Renal cortical epithelial cell (primary cell): Measurements from ENCODE around the gene PCBP3. TPM values are rescaled to one million over a fixed set of nuclear protein-coding genes. Genes with fewer than 3 reads are reported as not detected.
"Not testable (repeated sequence)": the region's sequence is repeated elsewhere in the genome, so short reads cannot be mapped to it uniquely, and the experiment has no call there.

Source experiments
- DNase-seq: peaks from one replicate; pipeline ENCODE4 v3.0.0-alpha.2; 2011; ENCODE audit warnings: low read depth
- total RNA-seq: library from RNA; depleted of rRNA; stranded (reverse); fragments of >200 nt; gene quantifications from 2 replicates; pipeline ENCODE4 v1.2.3, GENCODE V29; 2014

PCBP3 gene
- total RNA-seq, 1 donor from 2014 or later: 0.15 TPM

DNA sequence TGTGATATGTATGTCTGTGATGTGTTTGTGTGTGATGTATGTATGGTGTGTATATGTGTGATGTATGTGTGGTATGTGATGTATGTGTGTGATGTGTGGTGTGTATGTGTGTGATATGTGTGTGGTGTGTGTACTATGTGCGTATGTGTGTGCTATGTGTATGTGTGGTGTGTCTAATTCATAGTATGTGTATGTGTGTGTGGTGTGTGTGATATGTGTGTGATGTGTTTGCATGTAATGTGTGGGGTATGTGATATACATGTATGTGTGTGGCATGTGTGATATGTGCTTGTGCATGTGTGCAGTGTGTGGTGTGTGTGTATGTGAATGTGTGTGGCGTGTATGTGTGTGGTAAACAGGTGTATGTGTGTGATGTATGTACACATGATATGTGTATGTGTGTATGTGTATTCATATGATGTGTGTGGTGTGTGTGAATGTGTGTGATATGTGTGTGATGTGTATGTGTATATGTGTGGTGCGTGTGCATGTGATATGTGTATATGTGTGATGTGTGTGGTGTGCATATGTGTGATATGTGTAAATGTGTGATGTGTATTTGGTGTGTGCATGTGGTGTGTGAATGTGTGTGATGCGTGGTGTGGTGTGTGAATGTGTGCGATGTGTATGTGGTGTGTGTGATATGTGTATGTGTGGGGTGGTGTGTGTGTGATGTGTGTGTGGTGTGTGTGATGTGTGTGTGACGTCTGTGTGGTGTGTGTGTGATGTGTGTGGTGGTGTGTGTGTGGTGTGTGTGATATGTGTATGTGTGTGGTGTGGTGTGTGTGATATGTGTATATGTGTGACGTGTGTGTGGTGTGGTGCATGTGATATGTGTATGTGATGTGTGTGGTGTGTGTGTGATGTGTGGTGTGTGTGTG, 8.0 kb upstream of the PCBP3 start:
- no peak for DNase-seq

DNA sequence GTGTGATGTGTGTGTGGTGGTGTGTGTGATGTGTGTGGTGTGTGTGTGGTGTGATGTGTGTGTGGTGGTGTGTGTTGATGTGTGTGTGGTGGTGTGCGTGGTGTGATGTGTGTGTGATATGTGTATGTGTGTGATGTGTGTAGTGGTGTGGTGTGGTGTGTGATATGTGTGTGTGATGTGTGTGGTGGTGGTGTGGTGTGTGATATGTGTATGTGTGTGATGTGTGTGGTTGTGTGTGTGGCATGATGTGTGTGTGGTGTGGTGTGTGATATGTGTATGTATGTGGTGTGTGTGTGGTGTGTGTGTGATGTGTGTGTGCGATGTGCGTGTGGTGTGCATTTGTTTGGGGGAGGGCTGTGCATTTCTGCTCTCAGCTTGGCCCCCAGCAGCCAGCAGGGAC, 7.1 kb upstream of the PCBP3 start:
- DNase-seq: no peak

DNA sequence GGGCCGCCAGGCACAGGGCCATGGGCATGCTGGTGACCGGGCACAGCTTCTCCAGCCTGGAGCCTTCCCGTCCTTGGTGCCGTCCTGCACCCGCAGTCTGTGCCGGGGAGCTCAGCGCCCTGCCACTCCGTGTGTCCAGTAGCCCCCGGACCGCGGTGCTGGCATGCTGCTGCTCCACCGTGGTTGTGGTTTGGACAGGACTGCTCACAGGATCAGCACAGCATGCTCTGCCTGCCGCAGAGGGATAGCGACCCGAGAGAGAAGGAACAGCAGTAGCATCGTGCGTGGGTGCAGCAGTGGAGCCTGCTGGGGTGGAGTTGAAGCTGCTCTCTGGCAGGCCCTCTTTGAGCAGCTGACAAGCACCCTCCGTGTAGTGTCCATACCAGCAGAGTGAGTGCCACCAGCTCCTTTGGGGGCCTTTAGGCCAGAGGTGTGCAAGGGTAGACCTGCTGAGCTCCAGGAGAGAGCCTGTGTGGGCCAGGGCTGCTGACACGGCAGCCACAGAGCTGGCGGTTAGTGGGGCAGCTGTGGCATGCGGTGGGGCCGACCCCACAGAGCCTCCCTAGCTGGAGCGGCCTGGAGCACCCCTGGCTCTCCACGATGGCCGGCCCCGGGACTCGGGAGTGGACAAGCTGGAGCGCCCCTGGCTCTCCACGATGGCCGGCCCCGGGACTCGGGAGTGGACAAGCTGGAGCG, 6.4 kb upstream of the PCBP3 start:
- no peak for DNase-seq

DNA sequence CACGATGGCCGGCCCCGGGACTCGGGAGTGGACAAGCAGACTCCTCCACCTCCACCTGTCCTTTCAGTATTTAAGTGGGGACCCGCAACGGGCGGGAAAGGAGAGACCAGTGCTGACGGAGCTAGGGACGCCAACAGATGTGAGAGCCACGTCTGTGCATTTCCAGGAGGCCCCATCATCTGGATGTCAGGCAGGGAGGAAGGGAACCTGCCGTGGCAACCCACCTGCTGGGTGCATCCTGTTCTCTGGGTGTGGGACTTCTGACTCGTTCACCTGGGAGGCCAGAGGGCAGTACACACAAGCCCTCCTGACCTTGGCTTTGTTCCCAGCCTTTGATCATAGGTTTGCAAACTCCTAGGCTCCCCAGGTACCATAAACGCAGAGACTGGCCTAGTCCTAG, 5.6 kb upstream of the PCBP3 start:
- DNase-seq: no peak

DNA sequence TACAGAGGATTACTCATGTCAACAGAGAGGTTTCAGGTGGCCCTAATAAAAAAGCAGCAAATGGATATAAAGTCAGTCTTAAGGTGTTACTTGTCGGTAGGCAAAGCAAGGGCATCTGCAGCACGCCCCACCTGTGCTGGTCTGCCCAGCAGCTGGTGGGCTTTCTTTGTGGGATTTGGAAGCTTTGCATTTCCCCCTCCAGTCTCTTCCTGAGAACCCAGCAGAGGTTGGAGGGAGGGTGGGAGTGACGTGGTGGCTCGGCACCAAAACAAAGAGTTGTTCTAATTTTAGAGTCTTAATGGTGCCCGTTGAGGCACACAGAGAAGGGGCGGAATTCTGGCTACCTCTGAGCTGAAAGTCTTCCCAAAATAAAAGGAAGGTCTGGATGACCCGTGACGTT, 4.8 kb upstream of the PCBP3 start:
- no peak for DNase-seq

DNA sequence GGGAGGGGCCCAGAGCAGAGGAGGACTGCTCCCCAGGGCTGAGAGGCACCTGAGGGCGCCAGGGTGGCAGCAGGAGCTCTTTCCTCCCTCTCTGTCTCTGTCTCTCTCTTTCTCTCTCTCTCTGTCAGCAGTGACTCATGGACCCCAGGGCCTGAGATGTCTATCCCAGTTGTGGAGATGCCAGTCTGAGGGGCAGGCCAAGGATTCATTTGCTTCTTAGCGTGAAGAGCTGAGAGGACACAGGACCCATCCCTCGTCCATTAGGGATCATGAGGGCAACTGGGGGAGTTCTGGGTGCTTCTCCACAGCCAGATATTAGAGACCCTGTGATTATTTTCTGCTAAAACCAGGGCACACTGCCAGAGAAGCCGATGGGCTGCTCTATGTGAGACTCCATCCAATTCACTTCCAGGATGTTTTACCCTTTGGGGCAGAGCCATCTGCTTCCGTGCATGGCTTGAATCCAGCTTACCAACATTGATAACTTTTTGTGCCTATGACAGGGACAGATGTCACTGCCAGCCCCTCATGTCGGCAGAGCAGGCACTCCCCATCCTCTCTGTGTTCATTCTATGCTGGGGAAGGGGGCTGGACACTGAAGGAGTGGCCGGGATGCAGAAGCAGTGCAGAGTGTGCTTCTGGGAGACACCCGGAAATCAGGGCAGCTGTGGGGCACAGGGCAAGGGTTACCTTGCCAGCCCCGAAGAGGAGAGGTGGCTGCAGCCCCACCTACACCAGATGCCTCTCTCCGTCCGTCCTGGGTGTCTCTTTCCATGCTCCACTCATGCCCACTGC, 4.1 kb upstream of the PCBP3 start:
- no peak for DNase-seq

DNA sequence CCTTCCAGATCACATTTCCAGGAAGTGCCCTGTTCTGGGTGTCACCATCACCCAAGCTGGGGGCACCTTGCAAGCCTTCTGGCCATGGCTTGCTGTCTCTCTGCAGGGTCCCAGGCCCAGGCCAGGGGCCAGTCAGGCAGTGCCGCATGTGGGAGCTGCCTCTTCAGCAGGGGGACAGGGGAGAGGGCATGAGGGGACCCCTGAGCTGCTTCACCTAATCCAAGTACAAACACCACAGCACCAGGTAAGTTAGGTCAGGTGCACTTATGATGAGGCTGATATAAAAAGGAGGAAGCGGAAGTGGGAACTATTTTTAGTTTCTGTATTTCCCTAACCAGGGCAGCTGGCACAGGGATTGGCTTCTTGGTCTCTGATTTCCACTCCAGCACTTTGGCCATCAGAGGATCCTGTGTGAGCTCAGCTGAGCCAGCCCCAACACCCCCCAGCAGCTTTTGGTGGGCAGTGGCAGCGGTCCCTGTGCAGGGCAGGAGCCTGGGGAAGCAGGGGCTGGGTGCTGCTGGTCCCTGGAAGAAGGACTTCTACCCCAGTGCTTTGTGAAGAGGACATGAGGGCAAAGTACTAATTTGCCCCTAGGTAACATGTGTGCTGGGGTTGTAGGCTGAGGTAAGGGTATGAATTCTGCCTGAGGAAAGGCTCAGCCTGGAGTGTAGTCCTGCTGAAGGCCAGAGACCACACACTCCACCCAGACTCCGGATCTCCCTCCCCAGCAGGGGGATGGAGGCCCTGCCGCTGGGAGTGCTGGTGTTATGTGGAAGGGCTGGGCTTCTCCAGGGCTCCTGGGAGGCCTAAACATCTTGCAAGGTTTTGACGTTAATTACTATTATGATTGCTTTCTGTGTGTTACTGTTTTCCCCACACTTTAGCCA, 3.3 kb upstream of the PCBP3 start:
- DNase-seq: no peak

DNA sequence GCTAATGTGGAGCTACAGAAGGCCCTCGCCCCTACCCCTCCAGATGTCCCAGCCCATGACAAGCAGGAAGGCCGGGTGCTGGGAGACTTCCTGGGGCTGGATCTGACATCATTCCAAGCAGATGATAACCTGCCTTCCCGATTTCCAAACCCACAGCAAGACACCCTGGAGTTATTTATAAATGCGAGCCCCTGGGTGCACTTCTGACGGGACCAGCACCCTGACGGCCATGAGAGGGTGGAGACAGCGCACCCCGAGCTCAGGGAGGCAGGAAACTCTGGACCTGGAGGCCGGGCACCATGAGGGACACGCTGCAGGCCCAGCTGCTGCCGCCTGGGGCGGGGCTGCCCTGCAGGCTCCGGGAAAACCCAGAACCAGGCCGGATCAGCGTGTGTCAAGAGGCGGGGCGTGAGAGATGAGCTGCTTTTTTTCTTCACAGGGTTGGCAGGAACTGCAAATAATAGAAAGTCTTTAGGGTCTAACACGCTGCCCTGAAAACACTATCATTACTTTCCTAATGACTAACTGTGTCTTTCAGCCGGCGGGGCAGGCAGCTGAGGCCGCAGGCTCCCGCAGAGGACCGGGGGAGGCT, 2.5 kb upstream of the PCBP3 start:
- no peak for DNase-seq

DNA sequence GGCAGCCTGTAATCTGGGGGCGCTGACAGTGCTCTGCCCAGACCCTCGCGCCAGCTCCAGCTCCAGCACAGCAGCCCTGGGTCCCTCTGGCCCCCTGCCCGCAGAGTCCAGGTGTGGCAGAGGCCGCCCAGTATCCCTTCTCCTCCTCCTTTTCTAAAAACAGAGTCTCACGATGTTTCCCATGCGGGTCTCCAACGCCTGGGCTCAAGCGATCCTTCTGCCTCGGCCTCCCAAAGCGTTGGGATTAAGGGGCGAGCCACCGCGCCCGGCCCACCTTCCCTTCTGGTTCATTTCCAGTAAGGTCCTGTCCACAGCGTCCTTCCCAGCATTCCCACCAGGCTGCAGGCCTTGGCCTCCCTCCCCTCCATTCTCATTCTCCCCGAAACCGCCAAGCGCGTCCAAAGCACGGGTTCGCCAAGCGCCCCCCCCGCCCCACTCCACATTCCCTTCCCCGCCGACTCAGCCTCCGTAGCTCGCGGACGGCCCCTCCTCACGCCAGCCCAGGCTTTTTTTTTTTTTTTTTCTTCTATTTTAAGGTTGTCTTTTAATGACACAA, 2.0 kb upstream of the PCBP3 start:
- no peak for DNase-seq

DNA sequence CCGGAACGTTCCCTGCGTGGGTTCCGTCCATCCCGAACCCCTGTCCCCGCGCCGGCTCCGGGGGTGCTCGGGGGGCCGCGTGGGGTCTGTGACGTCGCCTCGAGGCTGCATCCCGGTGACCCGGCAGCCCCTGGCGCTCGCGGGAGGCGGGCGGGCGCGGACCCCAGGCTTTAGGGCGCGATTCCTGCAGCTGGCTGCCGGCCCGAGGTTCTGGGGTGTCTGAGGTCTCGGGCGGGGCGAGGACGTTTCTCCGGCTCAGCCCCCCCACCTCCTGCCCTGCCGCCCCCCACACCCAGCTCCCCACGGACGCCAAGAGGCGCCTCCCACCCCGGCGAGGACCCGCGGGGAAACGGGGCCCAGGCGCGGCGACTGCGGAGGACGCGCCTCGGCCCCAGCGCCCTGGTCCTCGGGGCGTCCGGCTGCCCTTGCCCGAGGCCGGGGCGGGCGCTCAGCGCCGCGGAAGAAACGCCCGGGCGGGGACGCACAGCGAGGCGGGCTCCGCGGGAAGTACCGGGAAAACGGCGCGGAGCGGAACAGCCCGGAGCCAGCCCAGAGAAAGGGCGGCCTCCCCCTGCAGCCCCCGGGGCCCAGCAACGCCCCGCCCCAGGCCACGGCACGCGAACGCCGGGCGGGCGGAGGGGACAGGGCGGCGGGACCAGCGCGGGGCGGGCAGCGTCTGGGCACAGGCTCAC, 1.3 kb upstream of the PCBP3 start:
- no peak for DNase-seq

DNA sequence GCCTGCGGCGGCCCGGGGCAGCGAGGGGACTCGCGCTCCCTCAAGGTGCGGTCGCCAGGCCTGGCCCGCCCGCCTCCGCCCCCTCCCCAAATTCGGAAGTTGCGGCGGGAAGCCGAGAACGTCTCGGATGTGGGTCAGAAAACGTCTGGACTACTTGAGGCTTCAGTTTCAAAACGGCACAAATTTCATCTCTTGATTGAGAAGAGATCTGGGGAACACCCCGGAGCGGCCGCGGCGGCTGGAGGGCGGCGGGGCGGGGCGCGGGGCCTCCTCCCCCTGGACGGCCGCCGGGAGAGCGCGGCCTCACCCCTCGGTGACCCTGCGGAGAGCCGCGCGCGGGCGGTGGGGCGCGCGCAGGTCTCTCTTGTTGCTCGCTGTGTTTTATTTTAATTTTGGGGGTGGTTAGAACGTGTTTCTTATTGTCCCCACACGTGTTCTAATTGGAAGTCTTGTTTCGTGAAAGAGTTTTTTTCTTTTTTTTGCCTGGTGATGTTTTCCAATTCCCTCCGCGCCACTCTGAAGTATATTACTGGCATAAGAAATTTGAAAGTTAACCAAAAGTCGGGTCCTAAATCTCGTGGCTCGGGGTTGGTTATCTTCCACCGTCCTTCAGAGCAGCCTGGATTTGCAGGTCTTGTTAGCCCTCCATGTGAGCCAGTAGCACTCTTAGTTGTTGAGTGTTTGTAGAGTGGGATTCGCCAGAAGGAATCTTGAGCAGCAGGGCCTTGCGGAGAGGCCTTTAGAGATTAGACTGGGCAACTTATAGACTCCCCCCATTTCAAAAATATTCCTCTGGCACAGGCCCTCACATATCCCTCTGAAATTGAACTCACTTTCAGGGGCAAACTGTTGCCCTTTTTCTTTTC, 749 bp downstream of the PCBP3 start:
- no peak for DNase-seq

DNA sequence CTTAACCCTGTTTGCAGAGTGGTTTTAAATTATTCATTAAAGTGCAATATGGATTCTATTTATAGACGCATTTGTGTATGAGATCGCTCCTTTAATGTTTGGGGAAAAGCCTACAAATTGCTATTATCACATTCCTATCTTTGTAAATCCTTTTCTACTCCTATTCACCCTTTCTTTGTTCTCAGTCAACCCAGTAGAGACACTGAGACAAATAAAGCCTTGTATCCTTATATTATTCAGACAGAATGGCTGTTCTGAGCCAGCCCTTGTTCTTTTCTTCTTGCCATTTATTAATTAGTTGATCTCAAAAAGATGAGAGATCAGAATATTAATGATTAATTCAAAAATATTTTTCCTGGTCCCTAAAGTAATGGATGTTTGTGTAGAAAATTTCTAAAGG, 8.4 kb downstream of the PCBP3 start:
- DNase-seq: no peak

DNA sequence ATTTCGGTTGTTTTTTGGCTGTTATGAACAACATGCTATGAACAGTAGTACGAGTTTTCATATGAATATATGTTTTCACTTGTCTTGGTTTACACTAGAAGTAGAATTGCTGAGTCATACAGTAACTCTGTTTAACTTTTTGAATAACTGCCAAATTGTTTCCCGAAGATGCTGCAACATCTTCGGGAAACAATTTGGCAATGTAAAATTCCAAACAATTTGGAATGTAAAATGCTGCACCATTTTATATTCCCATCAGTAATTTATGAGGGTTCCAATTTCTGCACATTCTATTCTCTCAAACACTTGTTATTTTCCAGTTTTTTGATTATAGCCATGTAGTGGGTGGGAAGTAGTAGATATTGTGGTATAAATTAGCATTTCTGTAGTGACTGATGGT, 11.6 kb downstream of the PCBP3 start:
- DNase-seq: no peak

DNA sequence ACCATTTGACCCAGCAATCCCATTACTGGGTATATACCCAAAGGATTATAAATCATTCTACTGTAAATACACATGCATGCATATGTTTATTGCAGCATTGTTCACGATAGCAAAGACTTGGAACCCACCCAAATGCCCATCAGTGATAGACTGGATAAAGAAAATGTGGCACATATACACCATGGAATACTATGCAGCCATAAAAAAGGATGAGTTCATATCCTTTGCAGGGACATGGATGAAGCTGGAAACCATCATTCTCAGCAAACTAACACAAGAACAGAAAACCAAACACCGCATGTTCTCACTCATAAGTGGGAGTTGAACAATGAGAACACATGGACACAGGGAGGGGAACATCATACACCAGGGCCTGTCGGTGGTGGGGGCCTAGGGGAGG, 12.6 kb downstream of the PCBP3 start:
- DNase-seq: not testable (repeated sequence)

DNA sequence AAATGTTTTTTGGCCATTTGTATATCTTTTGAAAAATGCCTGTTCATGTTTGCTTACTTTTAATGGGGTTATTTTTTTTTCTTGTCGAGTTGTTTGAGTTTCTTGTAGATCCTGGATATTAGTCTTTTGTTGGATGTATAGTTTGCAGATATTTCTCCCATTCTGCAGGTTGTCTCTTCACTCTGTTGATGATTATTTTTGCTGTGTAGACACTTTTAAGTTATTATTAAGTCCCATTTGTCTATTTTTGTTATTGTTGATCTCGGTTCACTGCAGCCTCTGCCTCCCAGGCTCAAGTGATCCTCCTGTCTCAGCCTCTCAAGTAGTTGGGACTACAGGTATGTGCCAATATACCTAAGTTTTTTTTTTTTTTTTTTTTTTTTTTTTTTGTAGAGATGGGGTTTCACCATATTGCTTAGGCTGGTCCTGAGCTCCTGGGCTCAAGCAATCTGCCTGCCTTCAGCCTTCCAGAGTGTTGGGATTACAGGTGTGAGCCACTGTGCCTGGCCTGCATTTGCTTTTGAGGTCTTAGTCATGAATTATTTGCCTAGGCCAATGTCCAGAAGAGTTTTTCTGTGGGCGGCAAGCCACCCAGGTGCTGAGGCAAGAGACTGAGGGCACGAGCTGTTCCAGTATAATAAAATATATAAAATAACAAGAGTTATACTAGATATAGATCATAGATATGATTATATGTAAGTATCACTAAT, 18.5 kb downstream of the PCBP3 start:
- DNase-seq: not testable (repeated sequence)

DNA sequence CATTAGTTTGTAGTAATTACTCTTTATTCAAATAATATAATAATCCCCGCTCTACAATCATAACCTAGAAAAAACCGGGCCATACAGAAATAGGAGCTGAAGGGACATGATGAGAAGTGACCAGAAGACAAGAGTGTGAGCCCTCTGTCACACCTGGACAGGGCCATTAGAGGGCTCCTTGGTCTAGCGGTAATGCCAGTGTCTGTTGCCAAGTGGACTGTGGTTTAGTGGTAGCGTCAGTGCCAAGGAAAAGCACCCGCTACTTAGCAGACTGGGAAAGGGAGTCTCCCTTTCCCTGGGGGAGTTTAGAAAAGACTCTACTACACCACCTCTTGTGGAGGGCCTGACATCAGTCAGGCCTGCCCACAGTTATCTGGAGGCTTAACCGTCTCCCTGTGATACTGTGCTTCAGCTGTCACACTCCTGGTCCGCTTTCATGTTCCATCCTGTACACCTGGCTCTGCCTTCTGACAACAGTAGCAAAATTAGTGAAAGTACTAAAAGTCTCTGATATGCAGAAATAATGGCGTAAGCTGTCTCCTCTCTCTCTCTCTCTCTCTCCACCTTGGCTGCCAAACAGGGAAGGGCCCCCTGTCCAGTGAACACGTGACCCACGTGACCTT, 19.2 kb downstream of the PCBP3 start:
- not testable (repeated sequence) for DNase-seq

DNA sequence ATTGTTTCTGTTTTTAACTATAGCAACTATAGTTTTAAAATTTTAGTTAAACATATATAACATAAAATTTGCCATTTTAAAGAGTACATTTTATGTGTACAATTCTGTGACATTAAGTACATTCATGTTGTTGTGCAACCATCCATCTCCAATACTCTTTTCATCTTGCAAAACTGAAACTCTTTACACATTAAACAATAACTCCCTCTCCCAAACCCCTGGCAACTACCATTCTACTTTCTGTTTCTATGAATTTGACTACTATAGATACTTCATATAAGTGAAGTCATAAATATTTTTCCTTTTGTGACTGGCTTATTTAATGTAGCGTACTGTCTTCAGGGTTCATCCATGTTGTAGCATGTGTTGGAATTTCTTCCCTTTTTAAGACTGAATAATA, 25.9 kb downstream of the PCBP3 start:
- no peak for DNase-seq

DNA sequence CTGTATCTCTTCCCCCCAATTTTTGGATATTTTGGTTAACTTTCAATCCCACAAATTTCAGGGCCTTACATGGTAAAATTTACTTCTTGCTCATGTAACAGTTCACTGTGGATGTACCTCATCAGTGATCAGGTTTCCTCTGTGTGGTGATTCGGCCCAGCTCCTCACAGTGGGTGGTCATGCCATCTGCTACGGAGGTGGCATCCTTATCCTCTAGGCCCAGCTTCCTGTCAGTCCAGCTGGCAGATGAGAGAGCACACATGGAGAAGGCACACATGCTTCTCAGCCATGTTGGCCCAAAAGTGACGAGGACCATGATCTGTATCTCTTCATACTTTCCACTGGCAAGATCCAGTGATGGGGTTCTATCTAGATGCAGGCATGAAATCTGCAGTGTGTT, 27.2 kb downstream of the PCBP3 start:
- no peak for DNase-seq
